Measurements from ENCODE around the gene KDSR. TPM values are rescaled to one million over a fixed set of nuclear protein-coding genes. Genes with fewer than 3 reads are reported as not detected.

KDSR gene
- total RNA-seq, 4 donors from 2014 or later, result 13.1 to 37.2 (median 28.3) TPM

GRCh38 chr18:63407734-63408133, 40.7 kb upstream of the KDSR start:
- Histone ChIP-seq H3K4me1 (peaks cover 0 to 43% (median 11%) of the 10 kb centered on the region in 4 donors), H3K36me3 (peaks cover 0 to 31% (median 10%) of the 10 kb centered on the region in 4 donors), H3K27me3 (no peaks in the 10 kb centered on the region), H3K27ac (no peak overlapping the region), H3K4me3 (no peak overlapping the region), H3K9me3 (no peaks in the 10 kb centered on the region)
- TF ChIP-seq POLR2A (IDR thresholded peaks at IDR 0.05) (no peak), EP300 (IDR thresholded peaks at IDR 0.05; ENCODE audit: low read depth) (no peak)
- WGBS, 2 donors (ENCODE audit: low coverage in 1 of 2), result 36 to 56% methylated on average over 1 of the region's 1 CpG
- in situ Hi-C loops (cut with MboI; ENCODE audit: low pct_ligation_motif_present in 1 of 4, low pct_unique_long_range_greater_than_20kb in 1 of 4, low sequenced_read_pairs in 3 of 4) (no loop called here), intact Hi-C loops (cut with DNase I; ENCODE audit: low total_unique reads) (no loop called here)
- no peak for DNase-seq

DNA sequence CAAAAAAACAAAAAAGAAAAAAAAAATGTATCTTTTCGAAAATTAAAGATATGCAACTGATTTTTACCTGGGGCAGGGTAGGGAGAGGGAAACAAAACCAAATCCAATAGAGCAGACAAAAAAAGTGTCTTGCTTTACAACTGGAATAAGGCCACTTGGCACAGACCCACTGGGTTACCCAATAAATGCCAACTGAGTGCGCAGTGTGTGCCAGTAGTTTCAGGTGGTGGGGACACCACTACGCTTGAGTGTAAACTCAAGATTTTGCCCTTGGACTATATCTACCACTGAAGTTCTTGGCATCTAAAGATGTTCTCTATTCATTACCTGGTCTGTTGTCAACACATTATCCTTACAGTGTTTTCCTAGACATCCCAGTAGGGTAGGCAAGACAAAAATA, 39.0 kb upstream of the KDSR start:
- peaks cover 0 to 29% (median 7%) of the 10 kb centered on the region in 4 donors for H3K4me1 ChIP-seq
- 82 to 91% methylated on average over 3 of the region's 3 CpGs for WGBS, 2 donors (ENCODE audit: low coverage in 1 of 2)
- intact Hi-C loops (cut with DNase I; ENCODE audit: low total_unique reads) (no loop called here), in situ Hi-C loops (cut with MboI; ENCODE audit: low pct_ligation_motif_present in 1 of 4, low pct_unique_long_range_greater_than_20kb in 1 of 4, low sequenced_read_pairs in 3 of 4) (no loop called here)
- peaks cover 0 to 43% (median 18%) of the 10 kb centered on the region in 4 donors for H3K36me3 ChIP-seq
- no peak for DNase-seq
- no peak overlapping the region for H3K27ac ChIP-seq
- H3K9me3 ChIP-seq, result no peaks in the 10 kb centered on the region
- TF ChIP-seq, protein P1, sequence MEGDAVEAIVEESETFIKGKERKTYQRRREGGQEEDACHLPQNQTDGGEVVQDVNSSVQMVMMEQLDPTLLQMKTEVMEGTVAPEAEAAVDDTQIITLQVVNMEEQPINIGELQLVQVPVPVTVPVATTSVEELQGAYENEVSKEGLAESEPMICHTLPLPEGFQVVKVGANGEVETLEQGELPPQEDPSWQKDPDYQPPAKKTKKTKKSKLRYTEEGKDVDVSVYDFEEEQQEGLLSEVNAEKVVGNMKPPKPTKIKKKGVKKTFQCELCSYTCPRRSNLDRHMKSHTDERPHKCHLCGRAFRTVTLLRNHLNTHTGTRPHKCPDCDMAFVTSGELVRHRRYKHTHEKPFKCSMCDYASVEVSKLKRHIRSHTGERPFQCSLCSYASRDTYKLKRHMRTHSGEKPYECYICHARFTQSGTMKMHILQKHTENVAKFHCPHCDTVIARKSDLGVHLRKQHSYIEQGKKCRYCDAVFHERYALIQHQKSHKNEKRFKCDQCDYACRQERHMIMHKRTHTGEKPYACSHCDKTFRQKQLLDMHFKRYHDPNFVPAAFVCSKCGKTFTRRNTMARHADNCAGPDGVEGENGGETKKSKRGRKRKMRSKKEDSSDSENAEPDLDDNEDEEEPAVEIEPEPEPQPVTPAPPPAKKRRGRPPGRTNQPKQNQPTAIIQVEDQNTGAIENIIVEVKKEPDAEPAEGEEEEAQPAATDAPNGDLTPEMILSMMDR (IDR thresholded peaks at IDR 0.05), result no peak
- TF ChIP-seq POLR2AphosphoS5 (IDR thresholded peaks at IDR 0.05) (no peak), POLR2A (IDR thresholded peaks at IDR 0.05) (no peak), EP300 (IDR thresholded peaks at IDR 0.05; ENCODE audit: low read depth) (no peak)
- H3K27me3 ChIP-seq, result no peaks in the 10 kb centered on the region
- no peak overlapping the region for H3K4me3 ChIP-seq

DNA sequence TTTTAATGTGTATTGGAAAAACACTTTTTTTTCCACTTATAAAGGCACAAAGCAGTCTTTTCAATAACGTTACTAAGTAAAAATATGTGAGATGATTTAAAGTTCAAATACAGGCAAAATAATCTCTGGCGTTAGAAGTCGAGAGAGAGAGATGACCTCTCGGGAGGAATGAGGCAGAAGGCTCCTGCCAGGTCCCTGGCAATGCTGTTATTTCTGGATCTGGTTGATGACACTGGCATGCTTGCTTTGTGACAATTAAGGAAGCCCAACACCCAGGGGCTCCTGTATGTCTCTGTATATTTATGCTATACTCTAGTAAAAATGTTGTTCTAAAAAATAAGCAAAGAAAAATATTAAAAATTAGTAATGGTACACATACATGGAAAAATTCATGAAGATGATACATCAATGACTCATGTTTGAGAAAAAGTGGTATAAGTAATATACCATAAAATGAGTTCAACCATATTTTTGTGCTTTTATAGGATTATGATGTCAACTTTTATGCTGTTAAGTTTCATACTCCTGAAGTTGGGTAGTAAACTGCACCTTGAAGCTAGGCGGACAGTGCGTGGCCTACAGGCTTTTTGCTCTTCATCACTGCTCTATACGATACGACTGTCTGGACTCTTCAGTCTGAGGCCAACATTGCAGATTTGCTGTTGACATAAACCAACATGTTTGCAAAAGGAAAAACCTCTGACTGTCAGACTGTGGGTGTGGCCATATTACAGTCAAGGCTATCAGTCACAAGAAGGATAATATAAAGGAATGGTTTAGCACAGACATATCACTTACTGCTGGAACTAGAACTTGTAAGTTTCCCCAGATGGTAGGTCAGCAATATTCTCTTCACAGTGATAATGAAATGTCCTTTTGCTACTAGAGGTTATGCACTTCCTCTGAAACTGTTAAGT, 35.5 kb upstream of the KDSR start:
- H3K36me3 ChIP-seq, result peaks cover 0 to 67% (median 29%) of the 10 kb centered on the region in 4 donors
- H3K27me3 ChIP-seq, result no peaks in the 10 kb centered on the region
- H3K4me3 ChIP-seq, result no peak overlapping the region
- intact Hi-C loops (cut with DNase I; ENCODE audit: low total_unique reads) (no loop called here), in situ Hi-C loops (cut with MboI; ENCODE audit: low pct_ligation_motif_present in 1 of 4, low pct_unique_long_range_greater_than_20kb in 1 of 4, low sequenced_read_pairs in 3 of 4) (no loop called here)
- no peaks in the 10 kb centered on the region for H3K9me3 ChIP-seq
- WGBS, 2 donors (ENCODE audit: low coverage in 1 of 2), result 70 to 88% methylated on average over 8 of the region's 8 CpGs
- DNase-seq, result no peak
- peaks cover 0 to 8% (median 3%) of the 10 kb centered on the region in 4 donors for H3K4me1 ChIP-seq
- no peak overlapping the region for H3K27ac ChIP-seq
- no peak for TF ChIP-seq POLR2AphosphoS5 (IDR thresholded peaks at IDR 0.05)
- TF ChIP-seq POLR2A (IDR thresholded peaks at IDR 0.05), result no peak
- TF ChIP-seq EP300 (IDR thresholded peaks at IDR 0.05; ENCODE audit: low read depth), result no peak
- TF ChIP-seq, protein P1 (IDR thresholded peaks at IDR 0.05), result no peak

DNA sequence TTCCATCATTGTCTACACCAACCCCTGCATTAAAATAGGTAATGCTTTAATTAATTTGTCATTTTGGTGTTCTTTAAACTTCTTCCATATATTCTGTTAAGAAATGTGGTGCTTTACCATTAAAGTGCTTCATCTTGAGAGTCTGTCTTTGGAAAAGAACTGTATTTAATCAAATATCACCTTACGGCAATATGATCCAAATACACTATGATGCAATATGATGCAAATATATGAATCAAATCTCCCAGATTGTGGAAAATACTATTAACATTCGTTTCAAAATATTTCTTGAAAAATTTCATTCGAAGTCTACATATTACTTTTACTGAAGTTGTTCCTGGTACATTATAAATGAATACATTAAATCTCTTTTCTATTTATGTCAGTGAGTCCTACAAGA, 32.3 kb upstream of the KDSR start:
- Histone ChIP-seq H3K4me1 (peaks cover 0 to 5% (median 0%) of the 10 kb centered on the region in 4 donors), H3K27me3 (no peaks in the 10 kb centered on the region), H3K36me3 (peaks cover 0 to 85% (median 40%) of the 10 kb centered on the region in 4 donors), H3K27ac (no peak overlapping the region), H3K4me3 (no peak overlapping the region), H3K9me3 (no peaks in the 10 kb centered on the region)
- DNase-seq, result no peak
- 95 to 98% methylated on average over 3 of the region's 3 CpGs for WGBS, 2 donors (ENCODE audit: low coverage in 1 of 2)
- TF ChIP-seq POLR2A (IDR thresholded peaks at IDR 0.05) (no peak), POLR2AphosphoS5 (IDR thresholded peaks at IDR 0.05) (no peak), EP300 (IDR thresholded peaks at IDR 0.05; ENCODE audit: low read depth) (no peak)
- TF ChIP-seq, protein P1 (IDR thresholded peaks at IDR 0.05), result no peak
- in situ Hi-C loops (cut with MboI; ENCODE audit: low pct_ligation_motif_present in 1 of 4, low pct_unique_long_range_greater_than_20kb in 1 of 4, low sequenced_read_pairs in 3 of 4), result no loop called here
- intact Hi-C loops (cut with DNase I; ENCODE audit: low total_unique reads), result no loop called here
